SH-SY5Y (cell line): Measurements from ENCODE around the gene CDH4.

Source experiments
- GATA2 ChIP-seq: IDR thresholded peaks from 2 replicates; pipeline ENCODE4 v1.6.1; 2011; ENCODE audit warnings: mild to moderate bottlenecking, low read depth, low read length
- GATA3 ChIP-seq: IDR thresholded peaks from 2 replicates; pipeline ENCODE4 v1.6.1; 2011; ENCODE audit warnings: low read depth, mild to moderate bottlenecking, low read length, moderate library complexity

DNA sequence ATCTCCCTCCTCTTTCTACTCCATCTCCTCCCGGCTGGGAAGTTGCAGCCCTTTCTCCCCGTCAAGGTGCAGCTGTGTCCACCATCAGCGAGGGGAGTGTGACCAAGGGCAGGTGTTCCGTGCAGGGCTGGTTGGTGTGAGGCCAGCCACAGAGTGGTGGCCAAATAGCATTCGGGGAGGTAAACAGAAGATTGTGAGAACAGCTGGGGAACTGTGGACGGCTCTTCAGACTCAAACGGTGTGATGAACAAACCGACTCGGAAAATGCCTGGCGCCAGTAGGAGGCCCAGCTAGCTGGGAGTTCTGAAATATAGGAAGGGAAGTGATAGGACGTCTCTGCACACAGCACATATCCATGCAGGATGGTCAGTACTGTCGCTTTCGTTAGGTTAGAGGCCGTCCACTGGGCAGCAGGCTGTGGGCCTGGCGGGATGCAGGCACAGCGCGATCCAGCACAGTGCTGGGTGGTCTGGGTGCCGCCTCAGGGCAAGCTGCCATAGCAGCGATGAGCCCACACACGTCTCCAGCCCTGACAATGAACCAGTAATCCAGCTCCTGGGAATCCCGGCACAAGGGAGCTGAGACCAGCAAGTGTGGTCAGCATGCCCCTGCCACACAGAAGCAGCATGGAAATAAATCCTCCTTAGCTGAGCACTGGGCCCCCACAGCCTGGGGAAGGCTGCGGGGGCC is 555.6 kb downstream of the CDH4 start:
- TF ChIP-seq GATA2 = no peak
- TF ChIP-seq GATA3 = no peak
